Epithelial cell of proximal tubule (primary cell): ENCODE measurements around the gene PRTFDC1. TPM values are rescaled to one million over a fixed set of nuclear protein-coding genes. Genes with fewer than 3 reads are reported as not detected.
"Not testable (repeated sequence)": the region's sequence is repeated elsewhere in the genome, so short reads cannot be mapped to it uniquely, and the experiment has no call there.

Source experiments
- DNase-seq: peaks from one replicate; pipeline ENCODE4 v3.0.0-alpha.2; 2011; ENCODE audit warnings: low read depth
- H3K4me3 ChIP-seq: 2 replicates; pipeline ENCODE4 v1.5.1; 2011; ENCODE audit warnings: low read depth, mild to moderate bottlenecking, low read length
- CTCF ChIP-seq: conservative IDR thresholded peaks from 2 replicates; pipeline ENCODE4 v1.5.1; 2012; ENCODE audit warnings: low read depth, mild to moderate bottlenecking, low read length
- total RNA-seq: library from RNA; depleted of rRNA; stranded (reverse); fragments of >200 nt; gene quantifications from 2 replicates; pipeline ENCODE4 v1.2.3, GENCODE V29; 2015

The PRTFDC1 gene
- total RNA-seq, 1 donor from 2014 or later: 25.7 TPM

- TF ChIP-seq CTCF: no peak
- no peak for DNase-seq
- H3K4me3 ChIP-seq: no peak overlapping the region
Measured at GRCh38 chr10:24929904-24930303, 22.5 kb downstream of the PRTFDC1 start.

DNA sequence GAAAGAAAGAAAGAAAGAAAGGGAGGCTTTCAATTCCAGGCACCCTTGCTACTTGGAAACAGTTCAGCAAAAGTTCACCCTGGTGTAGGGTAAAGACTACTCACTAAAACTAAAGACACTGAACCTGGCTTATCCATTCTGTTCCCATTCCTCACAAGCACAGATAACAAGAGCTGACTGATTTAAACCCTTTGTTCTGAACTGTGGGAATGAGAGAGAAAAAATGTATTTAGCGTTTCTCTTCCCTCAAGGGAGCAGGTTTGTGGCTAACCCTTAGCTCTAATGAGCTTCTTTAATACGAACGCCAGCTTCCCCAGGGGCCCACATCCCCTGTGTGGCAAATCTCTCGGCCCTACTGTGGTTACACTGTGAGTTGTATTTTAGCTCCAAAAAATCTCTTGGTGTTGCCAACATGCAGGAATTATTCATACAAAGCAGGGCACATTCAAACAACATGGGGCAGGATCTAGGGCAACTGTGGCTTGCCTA, 23.3 kb downstream of the PRTFDC1 start:
- no peak overlapping the region for H3K4me3 ChIP-seq
- no peak for DNase-seq
- TF ChIP-seq CTCF: no peak

DNA sequence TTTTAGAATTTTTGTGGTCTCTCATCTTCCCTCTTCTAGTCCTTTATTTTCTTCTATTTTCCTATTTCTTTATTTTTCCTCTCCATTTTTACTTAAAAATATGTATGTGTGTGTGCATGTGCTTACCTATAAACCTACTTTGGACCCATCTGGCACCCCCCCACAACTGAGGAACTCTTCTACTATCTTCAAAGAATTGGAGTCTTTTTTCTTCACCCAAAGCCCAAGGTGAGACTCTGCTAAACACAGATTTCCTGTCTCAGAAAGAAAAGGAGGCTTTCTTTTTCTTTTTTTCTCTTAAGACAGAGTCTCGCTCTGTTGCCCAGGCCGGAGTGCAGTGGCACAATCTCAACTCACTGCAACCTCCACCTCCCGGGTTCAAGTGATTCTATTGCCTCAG, 24.2 kb downstream of the PRTFDC1 start:
- DNase-seq: no peak
- TF ChIP-seq CTCF: no peak

GRCh38 chr10:24926557-24926956, 25.8 kb downstream of the PRTFDC1 start:
- no peak for TF ChIP-seq CTCF
- H3K4me3 ChIP-seq: no peak overlapping the region
- DNase-seq: no peak

More for the DNA sequence above, 24.2 kb downstream of the PRTFDC1 start:
- no peak overlapping the region for H3K4me3 ChIP-seq

DNA sequence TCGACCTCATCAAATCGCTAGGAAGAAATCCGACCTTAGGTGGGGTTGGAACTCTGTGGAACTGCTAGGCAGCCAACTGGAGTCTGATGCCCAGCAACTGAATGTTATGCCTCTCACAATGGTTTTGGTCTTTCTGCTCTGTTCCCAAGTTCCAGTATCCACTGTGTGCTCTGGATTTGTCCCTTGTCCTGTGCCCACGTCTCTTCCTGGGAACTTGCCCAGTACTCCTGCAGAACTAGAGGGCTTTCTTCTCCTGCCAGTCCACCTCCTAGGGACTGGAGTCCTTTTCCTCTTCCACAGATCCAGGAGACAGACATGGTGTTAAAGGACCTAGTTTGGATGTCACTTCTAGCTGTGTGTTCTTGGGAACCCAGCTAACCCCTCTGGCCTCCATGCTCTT, 26.6 kb downstream of the PRTFDC1 start:
- H3K4me3 ChIP-seq: no peak overlapping the region
- no peak for DNase-seq
- no peak for TF ChIP-seq CTCF

- not testable (repeated sequence) for H3K4me3 ChIP-seq, DNase-seq
Measured at GRCh38 chr10:24924483-24924882, 27.9 kb downstream of the PRTFDC1 start.

DNA sequence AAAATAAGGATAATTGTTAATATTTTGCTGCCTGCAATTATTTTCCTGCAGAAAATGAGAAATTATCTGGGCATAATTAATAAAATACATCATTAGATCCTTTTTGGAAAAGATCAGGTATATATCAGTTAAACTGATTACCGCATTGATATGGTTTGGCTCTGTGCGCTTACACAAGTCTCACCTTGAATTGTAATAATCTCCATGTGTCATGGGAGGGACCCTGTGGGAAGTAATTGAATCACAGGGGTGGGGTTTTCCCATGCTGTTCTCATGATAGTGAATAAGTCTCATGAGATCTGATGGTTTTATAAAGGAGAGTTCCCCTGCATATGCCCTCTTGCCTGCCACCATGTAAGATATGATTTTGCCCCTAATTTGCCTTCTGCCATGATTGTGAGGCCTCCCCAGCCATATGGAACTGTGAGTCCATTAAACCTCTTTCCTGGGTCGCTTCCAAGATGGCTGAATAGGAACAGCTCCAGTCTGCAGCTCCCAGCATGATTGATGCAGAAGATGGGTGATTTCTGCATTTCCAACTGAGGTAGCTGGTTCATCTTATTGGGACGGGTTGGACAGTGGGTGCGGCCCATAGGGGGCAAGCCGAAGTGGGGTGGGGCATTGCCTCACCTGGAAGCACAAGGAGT, 30.1 kb downstream of the PRTFDC1 start:
- not testable (repeated sequence) for DNase-seq, H3K4me3 ChIP-seq

DNA sequence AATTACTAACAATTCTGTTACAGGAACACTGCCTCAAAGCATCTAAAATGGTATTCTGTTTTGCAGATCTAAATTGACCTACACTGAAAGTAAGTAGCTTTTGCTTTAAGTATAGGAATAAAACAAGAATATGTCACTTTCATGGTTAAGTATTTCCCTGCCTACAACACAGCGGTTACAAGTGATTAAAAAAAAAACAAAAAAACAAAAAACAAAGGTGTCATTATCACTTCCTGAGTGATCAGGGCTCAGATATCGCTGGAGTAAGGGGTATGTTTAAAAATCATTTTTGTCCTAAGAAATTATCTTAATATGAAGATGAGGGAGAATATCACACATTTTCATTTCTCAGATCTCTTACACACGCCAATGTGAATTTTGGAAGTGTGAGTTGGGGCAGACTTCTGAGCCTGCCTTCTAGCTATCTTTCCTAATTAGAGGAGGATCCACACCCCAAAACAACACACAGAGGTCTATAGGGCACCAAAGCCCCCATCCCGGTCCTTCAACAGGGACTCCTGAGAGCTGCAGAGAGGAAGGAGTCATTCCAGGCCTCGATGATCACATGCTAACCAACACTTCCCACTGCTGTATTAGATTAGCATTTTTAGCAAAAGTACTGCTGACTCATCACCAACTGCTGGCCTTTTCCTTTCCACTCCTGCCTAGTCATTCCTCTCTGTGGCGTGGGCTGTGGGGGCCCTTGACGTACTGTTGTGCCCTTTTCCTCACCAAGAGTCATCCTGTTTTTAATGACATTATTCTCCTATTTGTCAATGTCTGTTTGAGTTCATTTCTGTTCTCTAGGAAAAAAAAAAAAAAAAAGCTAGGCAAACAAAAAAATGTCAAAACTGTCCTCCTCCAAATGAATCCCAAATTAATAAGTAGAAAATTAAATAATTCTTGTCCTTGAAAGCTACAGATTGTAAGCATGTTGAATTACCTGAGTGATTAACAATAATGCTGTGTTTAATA, 31.2 kb downstream of the PRTFDC1 start:
- no peak for TF ChIP-seq CTCF
- no peak overlapping the region for H3K4me3 ChIP-seq
- peak; percentile 85 for DNase-seq

DNA sequence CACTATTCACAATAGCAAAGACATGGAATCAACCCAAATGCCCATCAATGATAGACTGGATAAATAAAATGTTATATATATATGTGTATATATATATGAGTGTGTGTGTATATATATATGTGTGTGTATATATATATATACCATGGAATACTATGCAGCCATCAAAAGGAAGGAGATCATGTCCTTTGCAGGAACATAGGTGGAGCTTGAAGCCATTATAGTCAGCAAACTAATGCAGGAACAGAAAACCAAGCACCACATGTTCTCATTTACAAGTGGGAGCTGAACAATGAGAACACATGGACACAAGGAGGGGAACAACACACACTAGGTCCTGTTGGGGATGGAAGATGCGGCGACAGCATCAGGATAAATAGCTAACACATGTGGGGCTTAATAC, 32.2 kb downstream of the PRTFDC1 start:
- DNase-seq, H3K4me3 ChIP-seq: not testable (repeated sequence)

DNA sequence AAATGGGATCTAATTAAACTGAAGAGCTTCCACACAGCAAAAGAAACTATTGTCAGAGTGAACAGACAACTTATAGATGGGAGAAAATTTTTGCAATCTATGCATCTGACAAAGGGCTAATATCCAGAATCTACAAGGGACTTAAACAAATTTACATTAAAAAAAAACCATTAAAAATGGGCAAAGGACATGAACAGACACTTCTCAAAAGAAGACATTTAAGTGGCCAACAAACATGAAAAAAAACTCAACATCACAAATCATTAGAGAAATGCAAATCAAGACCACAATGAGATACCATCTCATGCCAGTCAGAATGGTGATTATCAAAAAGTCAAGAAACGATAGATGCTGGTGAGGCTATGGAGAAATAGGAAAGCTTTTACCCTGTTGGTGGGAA, 32.8 kb downstream of the PRTFDC1 start:
- DNase-seq, H3K4me3 ChIP-seq: not testable (repeated sequence)
